Astrocyte of the spinal cord (primary cell): ENCODE data around the gene VAV2.

Experiments used
- DNase-seq: peaks from one replicate; pipeline ENCODE4 v3.0.0; 2011; ENCODE audit warnings: low read depth, low spot score
- H3K4me3 ChIP-seq: 2 replicates; pipeline ENCODE4 v1.5.1; 2011; ENCODE audit warnings: low read depth, mild to moderate bottlenecking, low read length, moderate library complexity
- CTCF ChIP-seq: IDR thresholded peaks from 2 replicates; pipeline ENCODE4 v1.5.1; 2012; ENCODE audit warnings: low read depth, mild to moderate bottlenecking, low read length, inconsistent platforms
- in situ Hi-C: cut with HindIII; loops from 2 replicates; pipeline ENCODE4 v1.10.0; 2017; ENCODE audit warnings: low sequenced_read_pairs

VAV2 gene

DNA sequence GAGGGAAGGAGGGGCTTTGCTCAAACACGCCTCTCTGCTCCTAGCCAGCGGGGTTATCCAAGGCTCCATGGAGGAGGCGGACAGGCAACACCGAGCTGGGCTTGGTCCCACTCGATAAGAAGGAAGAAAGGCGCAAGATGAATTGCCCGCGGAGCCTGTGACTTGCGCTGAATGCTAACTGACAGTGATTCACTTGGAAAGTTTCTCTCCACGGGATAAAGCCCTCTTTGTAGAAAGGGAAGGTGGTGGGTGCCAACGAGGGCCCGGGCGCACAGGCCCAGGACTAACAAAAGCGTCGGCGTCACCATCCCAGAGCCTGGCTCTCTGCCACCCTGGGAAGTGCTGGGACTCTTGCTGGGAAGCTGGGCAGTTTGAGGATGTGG, 76.0 kb downstream of the VAV2 start:
- TF ChIP-seq CTCF: no peak
- DNase-seq: peak; percentile 51
- in situ Hi-C loops: no loop called here
- no peak overlapping the region for H3K4me3 ChIP-seq

GRCh38 chr9:133915534-133916158, 76.5 kb downstream of the VAV2 start:
- in situ Hi-C loops: no loop called here
- no peak for TF ChIP-seq CTCF
- no peak overlapping the region for H3K4me3 ChIP-seq
- DNase-seq: no peak

GRCh38 chr9:133914442-133915342, 77.4 kb downstream of the VAV2 start:
- H3K4me3 ChIP-seq: no peak overlapping the region
- in situ Hi-C loops: no loop called here
- no peak for DNase-seq
- no peak for TF ChIP-seq CTCF

DNA sequence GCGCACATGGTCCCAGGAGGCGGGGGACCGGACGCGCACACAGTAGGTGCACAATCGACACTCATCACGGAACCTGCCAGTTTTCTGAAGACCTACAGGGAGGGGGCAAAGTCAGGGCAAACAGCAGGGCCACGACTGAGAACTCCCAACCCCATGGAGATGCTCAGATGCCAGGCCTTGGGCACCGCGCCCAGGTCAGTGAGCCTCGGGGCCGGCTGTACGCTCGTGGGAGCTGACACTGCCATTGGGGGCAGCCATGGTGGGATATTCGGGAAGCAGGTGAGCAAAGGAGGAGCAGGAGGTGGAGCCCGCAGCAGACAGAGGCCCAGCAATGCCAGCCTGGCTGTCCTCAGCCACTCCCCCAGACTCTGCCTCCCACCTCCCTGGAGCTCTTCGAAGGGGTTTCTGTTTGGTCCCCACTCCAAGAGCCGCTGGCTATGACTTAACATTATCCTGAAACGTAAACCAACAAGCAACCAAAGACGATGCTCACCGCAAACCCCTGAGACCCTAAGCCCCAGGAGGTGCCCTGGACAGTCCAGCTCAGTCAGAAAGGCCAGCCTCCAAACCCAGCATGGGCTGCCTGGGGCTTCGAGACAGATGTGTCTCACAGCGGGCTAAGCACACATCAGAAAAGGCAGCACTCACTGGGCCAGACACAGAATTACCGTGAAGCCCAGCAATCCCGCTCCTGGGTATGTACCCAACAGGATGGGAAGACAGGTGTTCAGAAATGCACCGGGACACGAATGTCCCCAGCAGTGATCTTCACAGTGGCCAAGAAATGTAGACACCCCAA, 78.4 kb downstream of the VAV2 start:
- TF ChIP-seq CTCF: no peak
- DNase-seq: peak; percentile 33
- in situ Hi-C loops: no loop called here
- H3K4me3 ChIP-seq: no peak overlapping the region

DNA sequence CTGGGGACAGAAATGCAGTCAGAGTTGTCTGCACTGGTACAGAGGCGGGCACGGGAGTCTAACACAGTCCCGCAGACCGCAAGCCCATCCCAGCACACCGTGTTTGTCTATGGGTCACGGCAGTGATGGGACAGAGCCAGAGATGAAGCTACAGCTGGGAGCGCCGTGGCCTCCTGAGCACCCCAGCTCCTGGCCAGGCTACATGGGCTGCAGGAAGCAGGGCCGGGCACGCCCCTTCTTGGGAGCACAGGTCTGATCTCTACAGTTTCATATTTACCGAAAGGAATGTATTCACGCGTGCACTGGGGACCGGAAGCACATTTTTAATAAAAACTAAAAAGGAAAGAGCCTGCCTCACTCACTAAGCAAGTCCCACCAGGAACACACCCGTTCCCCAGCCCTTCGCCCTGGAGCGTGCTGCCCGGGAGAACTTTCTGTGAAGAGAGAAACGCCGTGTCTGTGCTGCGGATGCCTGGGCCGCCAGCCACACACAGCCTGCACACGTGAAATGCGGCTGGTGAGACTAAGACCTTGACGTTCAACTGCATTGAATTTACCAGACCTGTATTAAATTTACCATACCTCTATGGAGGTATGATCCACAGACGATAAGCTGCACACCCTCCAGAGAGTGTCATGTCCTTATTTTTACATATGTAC, 81.1 kb downstream of the VAV2 start:
- no peak for DNase-seq
- no peak overlapping the region for H3K4me3 ChIP-seq
- no peak for TF ChIP-seq CTCF
- in situ Hi-C loops: no loop called here
